K562 (cell line): ENCODE measurements around the gene KMT2D. TPM values are rescaled to one million over a fixed set of nuclear protein-coding genes. Genes with fewer than 3 reads are reported as not detected.

ENCODE experiments used
- ATAC-seq: fragments of 200-7000 bp; cut with Tn5 transposase; 3 replicates; pipeline ENCODE4 v1.9.1; 2020; ENCODE audit warnings: moderate library complexity
- BruUV-seq: library from RNA; stranded (reverse); fragments of 400-500 nt; replicated peaks from 2 replicates; lab custom pipeline; 2021; lab: Mats Ljungman, UMichigan
- CTCF ChIA-PET: fragments of 300-600 bp; formaldehyde crosslinking; extraction: SDS; loops from one replicate; lab custom pipeline; 2021; ENCODE audit warnings: low intra/inter-chr PET ratio; lab: Yijun Ruan, JAX
- POLR2A ChIA-PET: fragments of 300-600, 350-650 bp; sonication (Branson Sonifier 250); formaldehyde crosslinking; extraction: SDS; loops from one replicate; lab custom pipeline; 2021; ENCODE audit warnings: antibody characterized with exemption, inconsistent platforms; lab: Yijun Ruan, JAX
- DNase-seq, 4 experiments: peaks; one replicate each; pipeline versions ENCODE4 v3.0.0 to v3.0.0-alpha.2; 2011 to 2018; ENCODE audit warnings: low spot score in 3 of 4, mixed read lengths in 3 of 4; ENCODE audit errors: extremely low read depth in 1 of 4
- FAIRE-seq: peaks from 2 replicates; lab custom pipeline; 2011; peaks lifted over from hg19 to GRCh38; lab: Jason Lieb, UNC
- H2AFZ ChIP-seq: 2 replicates; pipeline ENCODE4 v1.6.0; 2011; ENCODE audit warnings: low read depth, low read length, control low read depth, inconsistent platforms
- H3K27ac ChIP-seq: fragments of 200-600 bp; 3 replicates; pipeline ENCODE4 v1.8.0; 2011; ENCODE audit warnings: low read depth, mild to moderate bottlenecking, control low read depth, inconsistent platforms, low read length, moderate library complexity, mixed read lengths; ENCODE audit errors: extremely low read depth
- H3K27me3 ChIP-seq, 2 experiments: fragments of 300-600 bp in 1 of 2; 2 replicates in 1 of 2; 3 replicates in 1 of 2; pipeline versions ENCODE4 v1.6.0 to v1.8.0; 2011; ENCODE audit warnings: inconsistent platforms in 2 of 2, low read length in 2 of 2, mild to moderate bottlenecking in 1 of 2, mixed read lengths in 1 of 2, moderate library complexity in 1 of 2; ENCODE audit not compliant: control insufficient read depth in 2 of 2, insufficient read depth in 2 of 2
- H3K36me3 ChIP-seq: fragments of 300-600 bp; 3 replicates; pipeline ENCODE4 v1.8.0; 2011; ENCODE audit warnings: mild to moderate bottlenecking, low read length, inconsistent platforms; ENCODE audit not compliant: control insufficient read depth, insufficient read depth
- H3K4me1 ChIP-seq, 2 experiments: fragments of 200-600 bp in 1 of 2; replicated peaks in 1 of 2; 2 replicates in 1 of 2; 3 replicates in 1 of 2; pipeline versions ENCODE4 v1.5.1 to v1.8.0; 2011; ENCODE audit warnings: inconsistent platforms in 2 of 2, low read length in 2 of 2, mild to moderate bottlenecking in 1 of 2, mixed read lengths in 1 of 2, moderate library complexity in 1 of 2; ENCODE audit not compliant: control insufficient read depth in 2 of 2, insufficient read depth in 2 of 2
- H3K4me2 ChIP-seq: 2 replicates; pipeline ENCODE4 v1.6.1; 2011; ENCODE audit warnings: low read length, control low read depth, inconsistent platforms, mixed read lengths; ENCODE audit not compliant: insufficient read depth
- H3K4me3 ChIP-seq: fragments of 200-600 bp; sonication (generic), shearing (Covaris generic); 2 replicates; pipeline ENCODE4 v1.5.1; 2016; ENCODE audit warnings: control low read depth, inconsistent platforms
- H3K79me2 ChIP-seq: fragments of 200-600 bp; 3 replicates; pipeline ENCODE4 v1.8.0; 2011; ENCODE audit warnings: low read length, inconsistent platforms; ENCODE audit not compliant: control insufficient read depth, insufficient read depth
- H3K9ac ChIP-seq, 2 experiments: 2 replicates each; pipeline versions ENCODE4 v1.6.0 to v1.6.1; 2011; ENCODE audit warnings: low read depth in 2 of 2, low read length in 2 of 2, control low read depth in 1 of 2, inconsistent platforms in 1 of 2, mild to moderate bottlenecking in 1 of 2, mixed read lengths in 1 of 2; ENCODE audit not compliant: insufficient read depth in 1 of 2
- H3K9me1 ChIP-seq: one replicate; pipeline ENCODE4 v1.6.0; 2011; ENCODE audit warnings: inconsistent platforms, mild to moderate bottlenecking, low read length, moderate library complexity; ENCODE audit not compliant: control insufficient read depth, insufficient read depth
- H3K9me3 ChIP-seq: replicated peaks from 2 replicates; pipeline ENCODE4 v1.5.1; 2011; ENCODE audit warnings: low read depth, low read length, inconsistent platforms; ENCODE audit not compliant: control insufficient read depth, insufficient read depth
- H4K20me1 ChIP-seq: replicated peaks from 2 replicates; pipeline ENCODE4 v1.6.1; 2011; ENCODE audit warnings: low read length, inconsistent platforms, mixed read lengths; ENCODE audit not compliant: control insufficient read depth, insufficient read depth
- EZH2 ChIP-seq: IDR thresholded peaks from 2 replicates; pipeline ENCODE4 v1.6.1; 2012; ENCODE audit warnings: low read depth, mild to moderate bottlenecking, inconsistent platforms, low read length, borderline replicate concordance
- JUN ChIP-seq, 2 experiments: sonication (generic) in 1 of 2; formaldehyde crosslinking in 1 of 2; IDR thresholded peaks; 2 replicates each; pipeline versions ENCODE4 v1.6.1 to v1.8.0; 2012 to 2022; ENCODE audit warnings: borderline replicate concordance in 2 of 2, mild to moderate bottlenecking in 2 of 2, improper control_type of control experiment in 1 of 2, low read depth in 1 of 2, low read length in 1 of 2, missing genetic modification reagents in 1 of 2
- POLR2G ChIP-seq: fragments of 200-400 bp; formaldehyde crosslinking; IDR thresholded peaks from 2 replicates; pipeline ENCODE4 v1.6.1; 2017; ENCODE audit warnings: low read depth, mild to moderate bottlenecking, antibody characterized with exemption, low read length, moderate library complexity
- SIX5 ChIP-seq, 2 experiments: IDR thresholded peaks; 2 replicates each; pipeline ENCODE4 v1.6.1; 2011; ENCODE audit warnings: low read length in 2 of 2, borderline replicate concordance in 1 of 2, low read depth in 1 of 2, mild to moderate bottlenecking in 1 of 2, moderate library complexity in 1 of 2; ENCODE audit not compliant: insufficient read depth in 1 of 2
- SNRNP70 ChIP-seq: fragments of 200-400 bp; formaldehyde crosslinking; optimal IDR thresholded peaks from 2 replicates; pipeline ENCODE3; 2017; ENCODE audit warnings: low read depth, low read length
- ZNF165 ChIP-seq: fragments of 250-450 bp; sonication (Bioruptor Pico); IDR thresholded peaks from 2 replicates; pipeline ENCODE4 v1.4.0; 2020; ENCODE audit warnings: borderline replicate concordance
- ZNF740 ChIP-seq, 3 experiments: fragments of 200-800 bp in 1 of 3; sonication (Bioruptor generic) in 1 of 3; sonication (generic) in 1 of 3; formaldehyde crosslinking in 1 of 3; IDR thresholded peaks; 2 replicates each; pipeline versions ENCODE4 v1.6.1 to v1.8.0; 2016 to 2022; ENCODE audit warnings: mild to moderate bottlenecking in 2 of 3, missing compliant biosample characterization in 2 of 3, missing genetic modification characterization in 2 of 3, missing genetic modification reagents in 1 of 3
- WGBS: fragments of 100-300 bp; shearing (Covaris generic); methylation state at CpG from one replicate; pipeline ENCODE4 v1.1.6; 2016; ENCODE audit warnings: low coverage, mixed read lengths; ENCODE audit not compliant: insufficient coverage; ENCODE audit errors: missing lambda C conversion rate; 5-methylcytosine and 5-hydroxymethylcytosine counted together
- in situ Hi-C: fragments of 300-500 bp; cut with MboI; formaldehyde crosslinking; loops from 4 replicates; pipeline ENCODE4 v1.15.0; 2018; ENCODE audit warnings: inconsistent platforms, mixed read lengths
- intact Hi-C: fragments of 100-400 bp; cut with micrococcal nuclease; formaldehyde crosslinking; loops from 2 replicates; pipeline ENCODE4 v1.14.2; 2022
- polyA plus RNA-seq, 8 experiments: library from polyadenylated mRNA; depleted of rRNA in 4 of 8; stranded (reverse) in 5 of 8; unstranded in 3 of 8; fragments of >200 nt; fragmentation: Nextera tagmentation in 2 of 8; fragmentation: Illumina TruSeq in 1 of 8; extraction: Ambion mirVana in 2 of 8; extraction: Trizol in 1 of 8; gene quantifications; 2 replicates each; pipeline versions ENCODE4 v1.2.1 to v1.2.3, GENCODE V29; 2011 to 2014; ENCODE audit warnings: inconsistent platforms in 1 of 8, missing spikeins in 1 of 8
- total RNA-seq, 7 experiments: library from RNA; depleted of rRNA in 6 of 7; stranded (reverse); fragments of >200 nt in 6 of 7; fragmentation: Illumina TruSeq in 2 of 7; extraction: Trizol in 2 of 7; gene quantifications; 2 replicates each; pipeline versions ENCODE4 v1.2.1 to v1.2.3, GENCODE V29; 2011 to 2021; ENCODE audit warnings: low replicate concordance in 1 of 7

KMT2D gene
- total and polyA plus RNA-seq, 9 of the 15 experiments (the other 6 are each of a cell fraction or from before 2014, with no cell fraction given): 0.22 to 93.7 (median 13.7) TPM

GRCh38 chr12:49041881-49042484 lies 18.6 kb downstream of the KMT2D start:
- peaks cover 99% of the 10 kb centered on the region for H3K36me3 ChIP-seq
- TF ChIP-seq EZH2 (no peak), SIX5 (IDR thresholded peaks at IDR 0.05; ENCODE audit: borderline replicate concordance in 1 of 2, insufficient read depth in 1 of 2, low read depth in 1 of 2, low read length in 2 of 2) (no peak), POLR2G (peak; percentile 38; the same call in 1 of the 2 replicates), ZNF165 (CRISPR knock-in tag) (no peak), SNRNP70 (no peak), ZNF740 (CRISPR knock-in tag; IDR thresholded peaks at IDR 0.05) (no peak), ZNF740 (tag; IDR thresholded peaks at IDR 0.05) (no peak), JUN (IDR thresholded peaks at IDR 0.05; ENCODE audit: borderline replicate concordance, low read depth, low read length) (no peak), JUN (CRISPR knock-in tag; IDR thresholded peaks at IDR 0.05; ENCODE audit: borderline replicate concordance) (no peak)
- CTCF ChIA-PET: interaction anchor here (0.7 kb wide), 1 partner anchor 1908 kb away, joined by 3 read pairs; no protein-coding TSS in a partner anchor

More at GRCh38 chr12:49041881-49042484, 18.6 kb downstream of the KMT2D start:
- no peaks in the 10 kb centered on the region for H3K9me1 ChIP-seq
- POLR2A ChIA-PET: interaction anchor here (0.8 to 12.9 kb wide), 4 partner anchors 9 to 56 kb away, joined by 3 to 78 read pairs (median 8); partner anchors contain the start of gene PRKAG1
- BruUV-seq: no TSS peak
- H3K9ac ChIP-seq: no peak overlapping the region
- H2AFZ ChIP-seq: no peak overlapping the region
- FAIRE-seq: no peak
- in situ Hi-C loops (no loop called here), intact Hi-C loops (no loop called here)
- 0 out of 5 replicates have a peak, but pooled peaks cover 0 to 3% of the 10 kb centered on the region in 2 experiments for H3K4me1 ChIP-seq
- no peak for DNase-seq
- H3K4me2 ChIP-seq: no peak overlapping the region
- ATAC-seq: no peak
- no peaks in the 10 kb centered on the region for H3K9me3 ChIP-seq
- H3K4me3 ChIP-seq: no peak overlapping the region
- WGBS: 98% methylated on average over 14 of the region's 18 CpGs
- no peaks in the 10 kb centered on the region for H3K27me3 ChIP-seq
- H4K20me1 ChIP-seq: peaks cover 4% of the 10 kb centered on the region
- H3K79me2 ChIP-seq: no peaks in the 10 kb centered on the region
- no peak overlapping the region for H3K27ac ChIP-seq
